Measurements from ENCODE around the gene AMOTL1.
"Not testable (repeated sequence)": the region's sequence is repeated elsewhere in the genome, so short reads cannot be mapped to it uniquely, and the experiment has no call there.

AMOTL1 gene

DNA sequence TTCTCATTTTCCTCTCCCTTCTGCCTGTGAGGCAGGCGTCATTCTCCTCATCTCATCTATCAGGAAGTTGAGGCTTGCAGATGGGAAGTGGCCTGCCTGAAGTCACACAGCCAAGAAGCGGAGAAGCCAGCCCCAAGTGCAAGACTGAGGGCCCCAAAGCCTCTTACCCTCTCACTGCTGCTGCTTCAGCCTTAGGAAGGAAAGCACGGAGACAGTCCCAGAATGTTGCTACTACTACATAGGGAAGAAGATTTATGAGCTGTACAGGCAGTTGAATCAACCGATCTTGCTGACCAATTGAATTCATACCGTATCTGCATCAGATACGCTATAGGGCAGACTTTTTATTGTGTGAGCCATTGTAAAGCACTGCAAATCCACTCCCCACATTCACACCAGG, 116.2 kb downstream of the AMOTL1 start:
- FAIRE-seq: no peak

DNA sequence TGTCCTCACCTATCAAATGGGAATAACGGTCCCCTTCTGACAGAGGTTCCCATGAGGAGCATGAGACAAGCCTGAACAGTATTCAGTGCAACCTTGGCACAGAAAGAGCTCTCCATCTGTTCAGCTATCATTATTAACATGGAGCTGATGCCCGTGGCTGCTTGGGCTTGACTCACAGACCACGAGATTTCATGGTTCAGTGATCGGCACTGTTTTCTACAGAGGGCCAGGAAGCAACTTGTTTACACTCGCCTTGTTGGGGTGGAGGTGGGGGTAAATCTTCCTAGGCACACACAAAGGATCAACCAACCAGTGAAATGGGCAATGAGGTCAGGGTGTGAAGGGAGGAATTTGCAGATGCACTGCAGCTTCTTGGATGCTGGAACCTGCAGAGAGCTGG, 117.0 kb downstream of the AMOTL1 start:
- FAIRE-seq: no peak

DNA sequence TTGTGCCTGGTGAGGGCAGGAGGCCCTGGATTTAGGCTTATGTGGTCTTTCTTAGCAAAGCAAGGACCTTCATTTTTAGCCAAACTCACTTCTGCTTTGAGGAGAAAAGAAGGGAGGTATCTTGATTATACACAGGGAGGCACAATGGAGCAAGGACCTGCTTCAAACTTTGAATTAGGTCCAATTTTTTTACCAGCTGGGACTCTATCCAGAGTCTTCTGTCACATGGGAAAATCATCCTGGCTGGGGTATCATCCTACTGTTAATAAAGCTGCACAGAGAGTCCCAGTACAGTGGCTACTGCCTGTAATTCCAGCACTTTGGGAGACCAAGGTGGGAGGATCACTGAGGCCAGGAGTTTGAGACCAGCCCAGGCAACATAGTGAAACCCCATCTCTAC, 117.4 kb downstream of the AMOTL1 start:
- FAIRE-seq: no peak

DNA sequence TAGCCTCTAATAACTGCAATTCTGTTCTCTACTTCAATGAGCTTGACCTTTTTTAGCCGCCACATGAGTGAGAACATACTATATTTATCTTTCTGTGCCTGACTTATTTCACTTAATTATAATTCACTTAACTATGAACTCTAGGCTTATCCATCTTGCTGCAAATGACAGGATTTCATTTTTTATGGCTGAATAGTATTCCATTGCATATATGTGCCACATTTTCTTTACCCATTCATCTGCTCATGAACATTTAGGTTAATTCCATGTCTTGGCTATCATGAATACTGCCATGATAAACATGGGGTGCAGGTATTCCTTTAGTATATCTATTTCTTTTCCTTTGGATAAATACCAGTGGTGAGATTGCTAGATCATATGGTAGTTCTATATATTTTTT, 120.0 kb downstream of the AMOTL1 start:
- no peak for FAIRE-seq

DNA sequence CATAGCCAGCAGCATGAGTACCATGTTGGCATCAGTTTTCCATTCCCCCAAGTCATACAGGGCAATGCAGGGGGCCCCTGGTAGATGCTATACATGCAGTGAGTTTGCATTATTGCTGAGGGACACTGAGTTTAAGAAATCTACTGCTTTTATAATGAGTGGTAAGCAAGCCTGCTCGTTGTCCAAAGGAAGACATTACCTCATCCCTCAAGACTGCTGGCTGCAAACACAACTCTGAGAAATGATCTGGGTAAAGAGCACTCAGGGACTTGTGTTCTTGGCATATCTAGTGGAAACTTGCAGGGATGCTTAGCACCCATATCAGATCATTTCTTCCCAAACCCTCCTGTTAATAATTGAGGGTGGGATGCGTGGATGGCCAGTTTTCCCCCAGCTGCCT, 127.3 kb downstream of the AMOTL1 start:
- FAIRE-seq: no peak

- no peak for FAIRE-seq
Measured at GRCh38 chr11:94895971-94896370, 127.8 kb downstream of the AMOTL1 start.

GRCh38 chr11:94897330-94897768, 129.2 kb downstream of the AMOTL1 start:
- no peak for FAIRE-seq

DNA sequence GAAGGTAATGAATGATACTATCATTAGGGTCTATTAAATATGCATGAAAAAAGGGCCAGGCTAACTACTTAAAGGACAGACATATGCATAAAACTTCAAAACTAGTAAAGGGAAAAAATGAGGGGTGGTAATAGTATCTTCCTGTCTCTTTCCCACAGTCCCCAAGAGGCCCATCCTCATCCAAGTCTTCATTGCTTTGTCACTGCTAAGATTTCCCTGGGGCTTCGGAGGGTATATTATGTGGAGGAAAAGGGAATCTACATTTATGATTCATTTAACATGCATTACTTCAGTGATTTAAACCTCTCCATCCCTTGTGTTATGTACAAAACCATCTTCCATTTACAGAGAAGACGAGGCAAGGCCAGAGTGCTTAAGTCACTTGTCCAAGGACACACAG, 139.1 kb downstream of the AMOTL1 start:
- no peak for FAIRE-seq

DNA sequence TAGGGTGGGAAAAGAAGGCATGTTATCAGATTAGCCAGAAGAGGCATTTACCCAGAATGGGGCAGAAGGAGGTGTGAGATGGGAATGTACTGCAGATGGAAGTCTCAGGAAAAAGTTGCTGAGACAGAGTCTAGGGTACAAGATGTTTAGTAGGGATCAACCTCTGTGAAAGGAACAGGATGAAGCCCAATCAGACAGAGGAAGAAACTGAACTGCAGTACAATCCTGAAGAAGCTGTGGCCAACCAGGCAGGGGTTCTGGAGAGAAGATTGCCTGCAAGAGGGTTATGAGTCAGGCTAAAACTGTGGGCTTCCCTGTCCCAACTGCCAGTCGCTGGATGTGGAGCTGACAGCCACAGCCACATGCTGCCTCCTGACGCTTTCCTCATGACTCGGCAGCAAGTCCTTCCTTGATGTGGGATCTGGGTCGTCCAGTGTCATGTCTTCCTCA, 141.2 kb downstream of the AMOTL1 start:
- no peak for FAIRE-seq

DNA sequence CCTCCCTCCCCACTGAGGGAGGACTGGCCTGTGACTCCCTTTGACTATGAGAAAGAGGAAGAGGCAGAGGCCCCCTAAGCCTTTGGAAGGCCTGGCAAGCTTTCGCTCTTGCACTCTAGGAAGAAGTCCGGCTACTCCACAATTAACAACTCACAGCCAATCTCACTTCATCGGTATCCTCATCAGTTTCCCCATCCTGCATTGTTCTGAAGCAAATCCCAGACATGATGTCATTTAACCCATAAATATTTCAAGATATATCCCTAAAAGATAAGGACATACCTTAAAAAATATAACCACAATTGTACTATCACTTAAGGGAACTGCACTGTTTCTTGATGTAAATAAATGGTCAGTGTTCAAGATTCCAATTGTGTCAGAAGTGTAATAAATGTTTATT, 142.1 kb downstream of the AMOTL1 start:
- no peak for FAIRE-seq

GRCh38 chr11:94910779-94911178, 142.6 kb downstream of the AMOTL1 start:
- no peak for FAIRE-seq

DNA sequence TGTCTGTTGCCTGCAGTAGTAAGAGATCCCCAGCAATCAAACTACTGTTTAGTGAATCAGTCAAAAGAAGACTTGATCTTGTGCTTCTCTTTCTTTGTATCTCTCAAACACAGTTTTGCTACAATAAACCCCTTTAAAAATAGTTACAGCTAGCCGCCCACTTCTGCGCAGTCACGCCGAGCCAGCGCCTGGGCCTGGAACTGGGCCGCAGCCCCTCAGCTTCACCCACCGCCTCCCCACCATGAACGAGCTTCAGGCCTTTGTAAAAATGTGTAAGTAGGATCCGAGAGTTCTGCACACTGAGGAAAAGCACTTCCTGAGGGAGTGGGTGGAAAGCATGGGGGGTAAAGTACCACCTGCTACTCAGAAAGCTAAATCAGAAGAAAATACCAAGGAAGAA, 144.7 kb downstream of the AMOTL1 start:
- no peak for FAIRE-seq

- FAIRE-seq: not testable (repeated sequence)
Measured at GRCh38 chr11:94913718-94914394, 145.7 kb downstream of the AMOTL1 start.

GRCh38 chr11:94920311-94920710, 152.2 kb downstream of the AMOTL1 start:
- FAIRE-seq: no peak

DNA sequence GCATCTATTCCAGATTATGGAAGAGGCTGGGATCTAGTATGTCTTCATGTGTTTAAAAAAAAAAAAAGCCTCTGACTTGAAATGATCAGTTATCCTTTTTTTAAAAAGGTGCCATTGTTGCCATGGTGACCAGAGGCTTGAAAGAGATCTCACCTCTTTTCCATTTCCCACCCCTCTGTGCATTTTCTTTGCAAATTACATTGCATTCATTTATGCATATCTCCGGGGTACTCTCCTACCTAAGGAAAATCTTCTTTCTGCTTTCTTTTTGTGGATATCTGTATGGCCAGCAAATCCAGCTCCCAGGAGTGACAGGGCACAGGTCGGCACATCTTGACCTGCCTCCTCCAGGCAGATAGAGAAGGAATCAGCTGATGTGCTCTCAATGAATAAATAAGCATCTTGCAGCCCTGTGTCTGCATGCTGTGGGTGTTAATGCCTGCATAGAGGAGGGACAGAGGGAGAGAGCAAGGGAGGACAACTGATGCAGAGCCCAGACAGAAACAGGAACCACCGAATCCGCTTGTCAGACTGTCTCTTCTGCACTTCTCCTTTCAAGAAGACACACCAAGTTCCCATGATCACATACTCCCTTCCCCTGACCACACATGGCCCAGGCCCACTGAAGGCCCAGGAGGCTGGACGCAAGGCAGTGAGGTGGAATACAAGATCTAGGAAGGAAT, 154.3 kb downstream of the AMOTL1 start:
- FAIRE-seq: no peak

DNA sequence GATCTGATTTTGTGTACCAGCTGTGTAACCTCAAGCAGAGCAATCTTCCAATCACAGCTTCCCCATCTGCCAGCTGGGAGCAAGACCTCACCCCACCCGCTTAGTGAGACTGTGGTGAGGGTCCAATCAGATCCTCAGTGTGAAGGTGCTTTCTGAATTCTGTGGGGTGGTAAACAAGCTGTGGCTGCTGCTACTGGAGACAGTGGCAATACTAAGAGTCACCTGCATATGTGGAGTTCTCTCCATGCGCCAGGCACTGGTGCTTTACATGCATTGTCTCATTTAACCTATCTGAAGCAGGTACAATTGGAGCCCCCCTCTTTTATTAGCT, 154.8 kb downstream of the AMOTL1 start:
- FAIRE-seq: no peak

DNA sequence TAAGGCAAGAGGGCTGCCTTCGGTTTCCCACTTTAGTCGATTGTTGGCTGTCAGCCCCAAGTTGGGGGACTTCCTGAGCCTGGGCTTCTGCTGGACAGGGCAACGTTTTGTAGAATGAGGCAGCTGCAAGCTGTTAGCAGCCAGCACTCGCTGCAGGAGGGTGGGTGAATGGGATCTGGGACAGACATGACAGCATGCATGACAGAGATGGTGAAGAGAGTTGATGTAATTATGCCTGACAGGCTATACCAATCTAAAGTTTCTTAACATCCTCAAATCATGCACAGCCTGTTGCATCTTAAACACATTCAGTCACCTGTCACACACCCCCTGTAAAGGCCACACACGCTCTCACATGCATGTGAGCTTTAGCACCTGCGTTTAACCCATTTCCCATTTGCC, 156.0 kb downstream of the AMOTL1 start:
- FAIRE-seq: no peak

- FAIRE-seq: no peak
Measured at GRCh38 chr11:94924612-94925011, 156.5 kb downstream of the AMOTL1 start.

DNA sequence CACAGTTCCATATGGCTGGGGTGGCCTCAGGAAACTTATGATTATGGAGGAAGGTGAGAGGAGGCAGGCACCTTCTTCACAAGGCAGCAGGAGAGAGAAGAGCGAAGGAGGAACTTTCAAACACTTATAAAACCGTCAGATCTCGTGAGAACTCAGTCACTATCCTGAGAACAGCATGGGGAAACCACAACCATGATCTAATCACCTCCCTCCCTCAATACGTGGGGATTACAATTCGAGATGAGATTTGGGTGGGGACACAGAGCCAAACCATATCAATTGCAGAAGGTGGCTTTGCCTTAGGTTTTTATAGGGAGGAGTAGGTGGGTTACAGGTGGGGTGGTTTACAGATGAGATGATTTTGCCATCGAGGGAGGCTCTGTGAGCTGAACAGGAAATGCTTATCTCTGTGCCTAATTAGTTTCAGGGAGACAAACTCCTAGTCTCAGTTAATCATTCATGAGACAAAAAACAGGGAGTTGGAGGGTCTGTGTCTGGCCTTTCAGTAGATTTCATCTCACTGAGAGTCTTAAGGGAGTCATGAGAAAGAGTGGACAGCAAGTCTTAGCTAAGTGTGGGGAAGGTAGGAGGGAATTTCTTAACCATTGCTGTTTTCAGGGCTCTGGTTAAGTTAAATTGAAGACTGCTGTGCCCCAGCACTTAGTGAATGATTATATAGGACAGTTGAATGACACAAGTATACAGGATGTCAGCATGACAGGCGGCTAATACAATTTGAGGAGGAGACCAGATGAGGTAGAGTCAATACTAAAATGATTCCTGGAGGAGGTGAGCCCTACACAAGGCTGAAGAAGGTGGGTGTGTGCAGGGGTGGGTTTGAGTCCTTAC, 157.5 kb downstream of the AMOTL1 start:
- no peak for FAIRE-seq

GRCh38 chr11:94926271-94926625, 158.1 kb downstream of the AMOTL1 start:
- FAIRE-seq: no peak
